K562 (cell line): ENCODE measurements around the gene TTLL11. TPM values are rescaled to one million over a fixed set of nuclear protein-coding genes. Genes with fewer than 3 reads are reported as not detected.

Experiments used
- ATAC-seq: fragments of 200-7000 bp; cut with Tn5 transposase; 3 replicates; pipeline ENCODE4 v1.9.1; 2020; ENCODE audit warnings: moderate library complexity
- BruUV-seq: library from RNA; stranded (reverse); fragments of 400-500 nt; replicated peaks from 2 replicates; lab custom pipeline; 2021; lab: Mats Ljungman, UMichigan
- CTCF ChIA-PET: fragments of 300-600 bp; formaldehyde crosslinking; extraction: SDS; loops from one replicate; lab custom pipeline; 2021; ENCODE audit warnings: low intra/inter-chr PET ratio; lab: Yijun Ruan, JAX
- POLR2A ChIA-PET: fragments of 300-600, 350-650 bp; sonication (Branson Sonifier 250); formaldehyde crosslinking; extraction: SDS; loops from one replicate; lab custom pipeline; 2021; ENCODE audit warnings: antibody characterized with exemption, inconsistent platforms; lab: Yijun Ruan, JAX
- DNase-seq, 4 experiments: peaks; one replicate each; pipeline versions ENCODE4 v3.0.0 to v3.0.0-alpha.2; 2011 to 2018; ENCODE audit warnings: low spot score in 3 of 4, mixed read lengths in 3 of 4; ENCODE audit errors: extremely low read depth in 1 of 4
- FAIRE-seq: peaks from 2 replicates; lab custom pipeline; 2011; peaks lifted over from hg19 to GRCh38; lab: Jason Lieb, UNC
- H2AFZ ChIP-seq: 2 replicates; pipeline ENCODE4 v1.6.0; 2011; ENCODE audit warnings: low read depth, low read length, control low read depth, inconsistent platforms
- H3K27ac ChIP-seq: fragments of 200-600 bp; 3 replicates; pipeline ENCODE4 v1.8.0; 2011; ENCODE audit warnings: low read depth, mild to moderate bottlenecking, control low read depth, inconsistent platforms, low read length, moderate library complexity, mixed read lengths; ENCODE audit errors: extremely low read depth
- H3K27me3 ChIP-seq, 2 experiments: fragments of 300-600 bp in 1 of 2; 2 replicates in 1 of 2; 3 replicates in 1 of 2; pipeline versions ENCODE4 v1.6.0 to v1.8.0; 2011; ENCODE audit warnings: inconsistent platforms in 2 of 2, low read length in 2 of 2, mild to moderate bottlenecking in 1 of 2, mixed read lengths in 1 of 2, moderate library complexity in 1 of 2; ENCODE audit not compliant: control insufficient read depth in 2 of 2, insufficient read depth in 2 of 2
- H3K36me3 ChIP-seq: fragments of 300-600 bp; 3 replicates; pipeline ENCODE4 v1.8.0; 2011; ENCODE audit warnings: mild to moderate bottlenecking, low read length, inconsistent platforms; ENCODE audit not compliant: control insufficient read depth, insufficient read depth
- H3K4me1 ChIP-seq, 2 experiments: fragments of 200-600 bp in 1 of 2; replicated peaks in 1 of 2; 2 replicates in 1 of 2; 3 replicates in 1 of 2; pipeline versions ENCODE4 v1.5.1 to v1.8.0; 2011; ENCODE audit warnings: inconsistent platforms in 2 of 2, low read length in 2 of 2, mild to moderate bottlenecking in 1 of 2, mixed read lengths in 1 of 2, moderate library complexity in 1 of 2; ENCODE audit not compliant: control insufficient read depth in 2 of 2, insufficient read depth in 2 of 2
- H3K4me2 ChIP-seq: 2 replicates; pipeline ENCODE4 v1.6.1; 2011; ENCODE audit warnings: low read length, control low read depth, inconsistent platforms, mixed read lengths; ENCODE audit not compliant: insufficient read depth
- H3K4me3 ChIP-seq: fragments of 200-600 bp; sonication (generic), shearing (Covaris generic); 2 replicates; pipeline ENCODE4 v1.5.1; 2016; ENCODE audit warnings: control low read depth, inconsistent platforms
- H3K79me2 ChIP-seq: fragments of 200-600 bp; 3 replicates; pipeline ENCODE4 v1.8.0; 2011; ENCODE audit warnings: low read length, inconsistent platforms; ENCODE audit not compliant: control insufficient read depth, insufficient read depth
- H3K9ac ChIP-seq, 2 experiments: 2 replicates each; pipeline versions ENCODE4 v1.6.0 to v1.6.1; 2011; ENCODE audit warnings: low read depth in 2 of 2, low read length in 2 of 2, control low read depth in 1 of 2, inconsistent platforms in 1 of 2, mild to moderate bottlenecking in 1 of 2, mixed read lengths in 1 of 2; ENCODE audit not compliant: insufficient read depth in 1 of 2
- H3K9me1 ChIP-seq: one replicate; pipeline ENCODE4 v1.6.0; 2011; ENCODE audit warnings: inconsistent platforms, mild to moderate bottlenecking, low read length, moderate library complexity; ENCODE audit not compliant: control insufficient read depth, insufficient read depth
- H3K9me3 ChIP-seq: replicated peaks from 2 replicates; pipeline ENCODE4 v1.5.1; 2011; ENCODE audit warnings: low read depth, low read length, inconsistent platforms; ENCODE audit not compliant: control insufficient read depth, insufficient read depth
- H4K20me1 ChIP-seq: replicated peaks from 2 replicates; pipeline ENCODE4 v1.6.1; 2011; ENCODE audit warnings: low read length, inconsistent platforms, mixed read lengths; ENCODE audit not compliant: control insufficient read depth, insufficient read depth
- CEBPG ChIP-seq, 3 experiments: fragments of 200-800 bp in 1 of 3; sonication (Bioruptor generic) in 1 of 3; sonication (generic) in 1 of 3; formaldehyde crosslinking in 1 of 3; IDR thresholded peaks in 2 of 3; conservative IDR thresholded peaks in 1 of 3; 2 replicates each; pipeline versions ENCODE4 v1.6.1 to v1.8.0; 2016 to 2022; ENCODE audit warnings: missing compliant biosample characterization in 2 of 3, missing genetic modification characterization in 2 of 3, mild to moderate bottlenecking in 1 of 3, missing genetic modification reagents in 1 of 3
- JUN ChIP-seq, 2 experiments: sonication (generic) in 1 of 2; formaldehyde crosslinking in 1 of 2; IDR thresholded peaks; 2 replicates each; pipeline versions ENCODE4 v1.6.1 to v1.8.0; 2012 to 2022; ENCODE audit warnings: borderline replicate concordance in 2 of 2, mild to moderate bottlenecking in 2 of 2, improper control_type of control experiment in 1 of 2, low read depth in 1 of 2, low read length in 1 of 2, missing genetic modification reagents in 1 of 2
- WGBS: fragments of 100-300 bp; shearing (Covaris generic); methylation state at CpG from one replicate; pipeline ENCODE4 v1.1.6; 2016; ENCODE audit warnings: low coverage, mixed read lengths; ENCODE audit not compliant: insufficient coverage; ENCODE audit errors: missing lambda C conversion rate; 5-methylcytosine and 5-hydroxymethylcytosine counted together
- in situ Hi-C: fragments of 300-500 bp; cut with MboI; formaldehyde crosslinking; loops from 4 replicates; pipeline ENCODE4 v1.15.0; 2018; ENCODE audit warnings: inconsistent platforms, mixed read lengths
- intact Hi-C: fragments of 100-400 bp; cut with micrococcal nuclease; formaldehyde crosslinking; loops from 2 replicates; pipeline ENCODE4 v1.14.2; 2022
- polyA plus RNA-seq, 8 experiments: library from polyadenylated mRNA; depleted of rRNA in 4 of 8; stranded (reverse) in 5 of 8; unstranded in 3 of 8; fragments of >200 nt; fragmentation: Nextera tagmentation in 2 of 8; fragmentation: Illumina TruSeq in 1 of 8; extraction: Ambion mirVana in 2 of 8; extraction: Trizol in 1 of 8; gene quantifications; 2 replicates each; pipeline versions ENCODE4 v1.2.1 to v1.2.3, GENCODE V29; 2011 to 2014; ENCODE audit warnings: inconsistent platforms in 1 of 8, missing spikeins in 1 of 8
- total RNA-seq, 7 experiments: library from RNA; depleted of rRNA in 6 of 7; stranded (reverse); fragments of >200 nt in 6 of 7; fragmentation: Illumina TruSeq in 2 of 7; extraction: Trizol in 2 of 7; gene quantifications; 2 replicates each; pipeline versions ENCODE4 v1.2.1 to v1.2.3, GENCODE V29; 2011 to 2021; ENCODE audit warnings: low replicate concordance in 1 of 7
- TF ChIP-seq, protein P1 (sequence below): fragments of 450-650 bp; IDR thresholded peaks from 2 replicates; pipeline ENCODE4 v1.6.1; 2018; ENCODE audit not compliant: partially characterized antibody

Gene TTLL11
- total and polyA plus RNA-seq, 9 of the 15 experiments (the other 6 are each of a cell fraction or from before 2014, with no cell fraction given), result 0.83 to 4.4 (median 2.7) TPM

DNA sequence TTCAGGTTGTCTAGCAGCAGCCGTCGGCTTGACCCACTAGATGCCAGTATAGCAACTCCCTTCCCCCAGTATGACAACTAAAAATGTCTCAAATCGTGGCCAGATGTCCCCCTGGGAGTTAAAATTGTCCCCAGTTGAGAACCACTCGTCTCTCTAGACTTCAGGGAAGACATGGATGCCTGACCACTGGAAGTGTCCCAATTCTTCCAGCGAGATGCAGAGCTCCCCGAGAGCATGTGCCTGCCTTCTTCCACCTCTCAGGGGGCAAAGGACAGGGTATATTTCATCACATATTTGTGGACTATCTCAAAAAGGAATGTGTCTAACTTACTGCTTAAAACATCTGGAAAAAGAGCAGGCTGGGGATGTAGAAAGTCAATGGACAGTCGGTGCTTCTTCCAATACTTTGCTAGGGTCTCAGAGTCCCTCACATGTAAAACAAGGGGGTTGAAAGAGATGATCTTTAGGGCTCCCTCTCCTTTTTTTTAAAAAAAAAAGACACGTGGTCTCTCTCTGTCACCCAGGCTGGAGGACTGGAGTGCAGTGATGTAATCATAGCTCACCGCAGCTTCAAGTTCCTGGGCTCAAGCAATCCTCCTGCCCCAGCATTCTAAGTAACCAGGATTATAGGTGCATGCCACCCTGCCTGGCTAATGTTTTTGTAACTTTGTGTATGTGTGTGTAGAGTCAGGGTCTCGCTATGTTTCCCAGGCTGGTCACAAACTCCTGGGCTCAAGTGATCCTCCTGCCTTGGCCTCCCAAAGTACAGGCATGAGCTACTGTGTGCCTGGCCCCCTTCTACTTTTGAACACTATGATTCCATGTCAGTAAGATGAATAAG is 251.1 kb downstream of the TTLL11 start:
- H4K20me1 ChIP-seq, result no peaks in the 10 kb centered on the region
- ATAC-seq (no peak), DNase-seq (no peak), FAIRE-seq (no peak)
- H3K9me3 ChIP-seq, result no peaks in the 10 kb centered on the region
- no peaks in the 10 kb centered on the region for H3K36me3 ChIP-seq
- POLR2A ChIA-PET, result interaction anchor here (0.6 to 0.7 kb wide), 2 partner anchors 136 to 1009 kb away, joined by 3 read pairs; no protein-coding TSS in a partner anchor
- peaks cover 5 to 42% of the 10 kb centered on the region in 2 experiments; a peak in 3 of 5 replicates for H3K27me3 ChIP-seq
- intact Hi-C loops (no loop called here), in situ Hi-C loops (no loop called here)
- no peaks in the 10 kb centered on the region for H3K4me1 ChIP-seq
- H3K9ac ChIP-seq, result no peak overlapping the region
- no peaks in the 10 kb centered on the region for H3K79me2 ChIP-seq
- H3K27ac ChIP-seq, result no peak overlapping the region
- 0% methylated on average over 10 of the region's 10 CpGs for WGBS
- TF ChIP-seq JUN (IDR thresholded peaks at IDR 0.05; ENCODE audit: borderline replicate concordance, low read depth, low read length) (no peak), JUN (CRISPR knock-in tag; IDR thresholded peaks at IDR 0.05; ENCODE audit: borderline replicate concordance) (no peak), CEBPG (CRISPR knock-in tag; IDR thresholded peaks at IDR 0.05) (no peak), CEBPG (tag; conservative IDR thresholded peaks at IDR 0.05 in 1 of 2, IDR thresholded peaks at IDR 0.05 in 1 of 2) (0 out of 4 replicates have a peak, but pooled peaks of 1 of the 2 experiments have one; percentile 35)
- TF ChIP-seq, protein P1, sequence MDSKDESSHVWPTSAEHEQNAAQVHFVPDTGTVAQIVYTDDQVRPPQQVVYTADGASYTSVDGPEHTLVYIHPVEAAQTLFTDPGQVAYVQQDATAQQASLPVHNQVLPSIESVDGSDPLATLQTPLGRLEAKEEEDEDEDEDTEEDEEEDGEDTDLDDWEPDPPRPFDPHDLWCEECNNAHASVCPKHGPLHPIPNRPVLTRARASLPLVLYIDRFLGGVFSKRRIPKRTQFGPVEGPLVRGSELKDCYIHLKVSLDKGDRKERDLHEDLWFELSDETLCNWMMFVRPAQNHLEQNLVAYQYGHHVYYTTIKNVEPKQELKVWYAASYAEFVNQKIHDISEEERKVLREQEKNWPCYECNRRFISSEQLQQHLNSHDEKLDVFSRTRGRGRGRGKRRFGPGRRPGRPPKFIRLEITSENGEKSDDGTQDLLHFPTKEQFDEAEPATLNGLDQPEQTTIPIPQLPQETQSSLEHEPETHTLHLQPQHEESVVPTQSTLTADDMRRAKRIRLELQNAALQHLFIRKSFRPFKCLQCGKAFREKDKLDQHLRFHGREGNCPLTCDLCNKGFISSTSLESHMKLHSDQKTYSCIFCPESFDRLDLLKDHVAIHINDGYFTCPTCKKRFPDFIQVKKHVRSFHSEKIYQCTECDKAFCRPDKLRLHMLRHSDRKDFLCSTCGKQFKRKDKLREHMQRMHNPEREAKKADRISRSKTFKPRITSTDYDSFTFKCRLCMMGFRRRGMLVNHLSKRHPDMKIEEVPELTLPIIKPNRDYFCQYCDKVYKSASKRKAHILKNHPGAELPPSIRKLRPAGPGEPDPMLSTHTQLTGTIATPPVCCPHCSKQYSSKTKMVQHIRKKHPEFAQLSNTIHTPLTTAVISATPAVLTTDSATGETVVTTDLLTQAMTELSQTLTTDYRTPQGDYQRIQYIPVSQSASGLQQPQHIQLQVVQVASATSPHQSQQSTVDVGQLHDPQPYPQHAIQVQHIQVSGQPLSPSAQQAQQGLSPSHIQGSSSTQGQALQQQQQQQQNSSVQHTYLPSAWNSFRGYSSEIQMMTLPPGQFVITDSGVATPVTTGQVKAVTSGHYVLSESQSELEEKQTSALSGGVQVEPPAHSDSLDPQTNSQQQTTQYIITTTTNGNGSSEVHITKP, result peak; percentile 70
- BruUV-seq, result no TSS peak
- no peak overlapping the region for H3K4me2 ChIP-seq
- H3K9me1 ChIP-seq, result no peaks in the 10 kb centered on the region
- H2AFZ ChIP-seq, result no peak overlapping the region
- CTCF ChIA-PET, result no interaction called here
- no peak overlapping the region for H3K4me3 ChIP-seq
